Natural killer cell treated with Interleukin-12 subunit alpha and Interleukin-12 subunit beta and Interleukin-15 and Interleukin-18, amount 100 ng/mL, for 72 hours (primary cell): ENCODE data around the gene KATNIP. TPM values are rescaled to one million over a fixed set of nuclear protein-coding genes. Genes with fewer than 3 reads are reported as not detected.

ENCODE experiments used
- ATAC-seq, 2 donors: fragments of 150-1000 bp; cut with Tn5 transposase in 1 of 2; sonication (Bioruptor Pico), chemical (Tn5 transposase) in 1 of 2; 2 replicates each; pipeline ENCODE4 v1.10.0; 2021
- DNase-seq: peaks from one replicate; pipeline ENCODE4 v3.0.0; 2022; ENCODE audit warnings: low spot score
- H3K27ac Mint-ChIP-seq, 2 donors: 1 replicate in 1 of 2; 2 replicates in 1 of 2; pipeline ENCODE4 v1.8.0; 2022; ENCODE audit warnings: mixed read lengths in 2 of 2, mild to moderate bottlenecking in 1 of 2, moderate library complexity in 1 of 2
- H3K27me3 Mint-ChIP-seq, 2 donors: 1 replicate in 1 of 2; 2 replicates in 1 of 2; pipeline ENCODE4 v1.8.0; 2022; ENCODE audit warnings: mixed read lengths in 2 of 2
- H3K36me3 Mint-ChIP-seq: one replicate; pipeline ENCODE4 v1.8.0; 2022; ENCODE audit warnings: mixed read lengths
- H3K4me1 Mint-ChIP-seq, 2 donors: 1 replicate in 1 of 2; 2 replicates in 1 of 2; pipeline ENCODE4 v1.8.0; 2022; ENCODE audit warnings: low read depth in 2 of 2, mixed read lengths in 2 of 2, mild to moderate bottlenecking in 1 of 2
- H3K4me3 Mint-ChIP-seq: one replicate; pipeline ENCODE4 v1.8.0; 2022; ENCODE audit warnings: mixed read lengths
- H3K9me3 Mint-ChIP-seq: 2 replicates; pipeline ENCODE4 v1.8.0; 2022; ENCODE audit warnings: mixed read lengths
- total RNA-seq, 2 donors: library from RNA; stranded (reverse); gene quantifications; one replicate each; pipeline ENCODE4 v1.2.3, GENCODE V29; 2022

The KATNIP gene
- total RNA-seq: 10 to 100 TPM; 30.0 to 38.2 TPM

DNA sequence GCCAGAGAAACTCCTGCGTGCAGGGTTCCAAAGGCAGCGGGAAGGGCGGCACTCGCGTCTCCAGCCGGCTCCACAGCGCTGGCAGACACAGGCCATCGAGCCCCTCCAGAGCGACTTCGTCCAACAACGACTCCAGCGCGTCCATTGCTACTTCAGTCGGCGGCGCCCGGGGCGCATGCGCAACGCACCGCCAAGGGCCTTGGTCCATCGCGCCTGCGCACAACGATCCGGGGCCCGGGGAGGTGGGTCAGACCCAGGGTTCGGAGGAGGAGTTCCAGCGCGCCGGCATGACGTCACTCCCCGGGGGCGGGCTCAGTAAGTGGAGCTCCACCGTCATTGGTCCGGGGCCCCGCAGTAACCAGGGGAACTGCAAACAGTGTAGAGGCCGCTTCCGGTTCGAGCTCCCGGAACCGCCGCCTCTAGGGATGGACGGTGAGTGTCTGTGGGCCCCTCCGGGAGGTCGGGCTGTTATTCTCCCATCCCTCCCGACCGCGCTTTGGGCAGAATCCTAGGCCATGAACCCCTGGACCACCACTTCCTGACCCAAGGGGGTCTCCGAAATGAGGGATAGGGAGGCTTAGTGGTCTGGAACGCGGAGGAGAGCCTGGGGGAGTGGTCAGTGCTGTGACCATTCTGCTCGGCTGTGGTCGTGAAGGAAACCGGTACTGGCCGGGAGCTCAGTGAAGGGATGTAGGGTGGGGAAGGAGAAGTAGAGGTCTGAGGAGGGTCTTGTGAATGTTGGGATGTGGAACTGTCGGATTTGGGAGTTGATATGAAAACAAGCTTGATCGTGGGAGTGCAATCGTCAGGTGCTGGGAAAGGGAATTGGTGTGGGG lies at the start of gene KATNIP, which contains the start of gene GTF3C1:
TSS of gene KATNIP (plus strand) at position 399 of the 836 bp plus-strand sequence. CDS start at position 426, 27 bp downstream.
TSS of gene GTF3C1 (minus strand) at position 168 of the 836 bp plus-strand sequence. CDS start at position 145, 23 bp downstream.
- Mint-ChIP-seq H3K4me1 (peaks cover 36 to 42% of the 10 kb centered on the region in 2 donors), H3K36me3 (no peaks in the 10 kb centered on the region), H3K9me3 (no peaks in the 10 kb centered on the region), H3K27ac (peak within 1 kb of the TSS; percentile 90 to 100), H3K4me3 (peak within 1 kb of the TSS; percentile 96), H3K27me3 (no peaks in the 10 kb centered on the region)
- DNase-seq (peak; percentile 100), ATAC-seq (peak; percentile 100)

DNA sequence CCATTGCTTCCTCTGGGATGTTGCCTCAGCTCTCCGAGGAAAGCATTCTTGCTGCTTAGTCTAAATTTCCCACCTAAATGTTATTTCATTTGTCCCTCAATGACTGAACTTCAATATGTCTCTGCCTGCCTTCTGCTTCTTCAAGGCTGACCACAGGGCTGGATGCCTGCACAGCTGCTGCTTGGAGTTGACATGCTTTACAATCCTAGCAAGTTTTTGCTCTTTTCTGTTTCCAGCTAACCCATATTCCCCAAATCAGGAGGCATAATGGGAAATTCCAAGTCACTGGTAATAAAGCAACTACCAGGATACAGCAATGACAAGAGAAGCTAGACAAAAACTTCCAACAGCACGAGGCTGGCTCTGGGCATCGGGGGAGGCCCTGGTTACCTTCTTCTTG lies 49.1 kb upstream of the KATNIP start:
- DNase-seq (no peak), ATAC-seq (no peak)
- Mint-ChIP-seq H3K4me3 (no peak overlapping the region), H3K9me3 (no peaks in the 10 kb centered on the region), H3K27me3 (no peaks in the 10 kb centered on the region), H3K4me1 (no peaks in the 10 kb centered on the region), H3K36me3 (peaks cover 25% of the 10 kb centered on the region), H3K27ac (no peak overlapping the region)

DNA sequence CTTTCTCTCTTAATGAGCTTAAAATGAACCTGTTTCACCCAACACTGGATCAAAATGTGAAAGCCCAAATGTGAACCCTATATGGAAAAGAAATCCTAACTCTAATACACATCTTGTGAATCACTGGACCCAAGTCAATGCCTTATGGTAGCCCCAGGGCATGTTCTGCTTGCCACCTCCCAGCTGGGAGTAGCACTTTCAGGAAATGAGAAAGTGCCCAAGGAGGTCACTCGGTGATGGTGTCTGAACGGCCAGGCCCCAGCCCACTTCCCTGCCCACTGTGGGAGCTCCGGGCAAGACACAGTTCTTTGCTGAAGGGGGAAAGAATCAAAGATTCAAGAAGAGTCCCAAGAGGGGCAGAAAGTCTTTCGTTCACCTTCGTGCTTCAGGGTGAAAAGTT lies 46.3 kb upstream of the KATNIP start:
- peak overlapping the region in 1 of 2 donors; percentile 11 for H3K27ac Mint-ChIP-seq

DNA sequence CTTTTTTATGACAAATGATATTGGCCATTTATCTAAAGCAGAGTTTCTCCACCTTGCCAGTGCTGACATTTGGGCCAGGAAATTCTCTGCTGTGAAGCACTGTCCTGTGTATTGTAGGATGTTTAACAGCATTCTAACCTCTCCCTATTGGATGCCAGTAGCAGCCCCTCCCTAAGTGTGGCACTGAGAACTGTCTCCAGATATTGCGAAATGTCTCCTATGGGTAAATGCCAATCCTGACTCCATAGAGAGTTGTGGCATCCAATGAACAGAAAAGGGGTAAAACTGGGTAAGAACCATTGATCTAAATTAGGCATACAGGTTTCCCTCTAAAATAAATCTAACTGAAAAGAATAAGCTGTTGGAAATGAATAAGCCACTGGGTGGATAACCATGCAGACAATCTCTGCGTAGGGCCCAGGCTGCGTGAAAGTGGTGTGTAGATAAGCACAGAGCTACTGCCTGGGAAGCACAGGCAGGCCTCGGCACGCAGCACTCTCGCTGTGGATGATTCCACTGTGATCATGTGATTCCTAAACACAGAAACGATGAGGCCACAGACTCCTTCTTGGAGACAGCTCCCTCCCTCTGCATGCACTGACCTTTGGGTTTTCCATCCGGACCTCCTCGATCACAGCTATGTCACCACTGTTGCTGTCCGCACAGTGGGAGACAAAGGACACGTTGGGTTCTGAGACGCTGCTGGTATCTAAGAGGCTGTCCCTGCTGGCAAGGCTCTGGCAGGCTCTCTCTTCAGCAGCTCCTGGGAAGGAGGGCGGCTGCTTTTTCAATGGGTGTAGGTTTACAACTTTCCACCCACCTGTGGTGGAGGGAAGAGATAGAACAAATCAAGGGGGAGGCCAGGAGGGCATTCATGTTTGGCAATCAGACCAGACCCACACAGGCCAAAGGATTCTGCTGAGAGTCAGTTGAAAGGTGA lies 44.4 kb upstream of the KATNIP start:
- DNase-seq (no peak), ATAC-seq (no peak)
- Mint-ChIP-seq H3K36me3 (peaks cover 29% of the 10 kb centered on the region), H3K4me3 (no peak overlapping the region), H3K27ac (no peak overlapping the region), H3K4me1 (no peaks in the 10 kb centered on the region), H3K9me3 (no peaks in the 10 kb centered on the region), H3K27me3 (no peaks in the 10 kb centered on the region)

More for the DNA sequence above, 46.3 kb upstream of the KATNIP start:
- no peaks in the 10 kb centered on the region for H3K4me1 Mint-ChIP-seq
- H3K9me3 Mint-ChIP-seq: no peaks in the 10 kb centered on the region
- no peak overlapping the region for H3K4me3 Mint-ChIP-seq
- DNase-seq (no peak), ATAC-seq (no peak)
- H3K36me3 Mint-ChIP-seq: peaks cover 28% of the 10 kb centered on the region
- no peaks in the 10 kb centered on the region for H3K27me3 Mint-ChIP-seq

DNA sequence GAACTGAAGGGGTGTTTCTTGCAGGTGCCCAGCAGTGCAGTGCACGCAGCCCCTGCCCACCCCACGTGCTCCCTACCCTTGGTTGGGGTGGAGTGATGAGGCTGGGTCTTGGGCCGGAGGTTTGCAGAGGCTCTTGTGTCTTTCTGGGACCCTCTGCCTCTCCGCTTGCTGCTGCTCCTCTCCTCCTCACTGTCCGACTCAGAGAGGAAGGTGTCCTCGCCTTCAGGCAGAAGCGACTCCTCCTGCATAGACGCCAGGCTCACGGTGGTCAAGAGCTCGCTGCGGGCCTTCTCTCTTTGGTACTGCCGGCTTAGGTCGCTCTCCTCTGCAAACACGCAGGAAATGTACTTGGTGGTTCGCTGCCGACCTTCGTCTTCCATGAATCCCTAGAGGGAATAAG lies 43.2 kb upstream of the KATNIP start:
- no peak for ATAC-seq
- no peak overlapping the region for H3K4me3 Mint-ChIP-seq
- H3K9me3 Mint-ChIP-seq: no peaks in the 10 kb centered on the region
- H3K4me1 Mint-ChIP-seq: no peaks in the 10 kb centered on the region
- H3K27me3 Mint-ChIP-seq: no peaks in the 10 kb centered on the region
- H3K36me3 Mint-ChIP-seq: peaks cover 29% of the 10 kb centered on the region
- DNase-seq: no peak
- H3K27ac Mint-ChIP-seq: no peak overlapping the region

DNA sequence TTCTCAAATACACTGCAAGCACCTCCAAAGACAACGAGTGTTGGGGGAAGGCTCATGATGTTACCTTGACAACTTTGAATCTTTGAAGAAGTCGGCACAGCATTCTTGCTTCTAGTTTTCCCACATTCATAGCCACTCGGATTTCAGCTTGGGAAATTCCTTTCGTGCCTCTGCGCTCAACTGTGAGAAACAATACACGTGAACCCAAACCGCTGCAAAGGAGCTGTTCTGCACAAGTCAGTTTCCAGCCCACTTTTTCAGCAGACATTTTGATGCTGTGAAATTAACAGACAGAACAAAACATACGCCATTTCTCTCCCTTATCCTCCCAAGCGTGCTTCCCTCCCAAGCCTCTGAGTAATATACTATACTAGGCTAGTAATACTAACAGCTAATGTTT lies 41.5 kb upstream of the KATNIP start:
- ATAC-seq: no peak
- no peak for DNase-seq
- peaks cover 0 to 2% of the 10 kb centered on the region in 2 donors for H3K4me1 Mint-ChIP-seq
- no peaks in the 10 kb centered on the region for H3K27me3 Mint-ChIP-seq
- no peak overlapping the region for H3K27ac Mint-ChIP-seq
- H3K4me3 Mint-ChIP-seq: no peak overlapping the region
- peaks cover 29% of the 10 kb centered on the region for H3K36me3 Mint-ChIP-seq
- no peaks in the 10 kb centered on the region for H3K9me3 Mint-ChIP-seq

DNA sequence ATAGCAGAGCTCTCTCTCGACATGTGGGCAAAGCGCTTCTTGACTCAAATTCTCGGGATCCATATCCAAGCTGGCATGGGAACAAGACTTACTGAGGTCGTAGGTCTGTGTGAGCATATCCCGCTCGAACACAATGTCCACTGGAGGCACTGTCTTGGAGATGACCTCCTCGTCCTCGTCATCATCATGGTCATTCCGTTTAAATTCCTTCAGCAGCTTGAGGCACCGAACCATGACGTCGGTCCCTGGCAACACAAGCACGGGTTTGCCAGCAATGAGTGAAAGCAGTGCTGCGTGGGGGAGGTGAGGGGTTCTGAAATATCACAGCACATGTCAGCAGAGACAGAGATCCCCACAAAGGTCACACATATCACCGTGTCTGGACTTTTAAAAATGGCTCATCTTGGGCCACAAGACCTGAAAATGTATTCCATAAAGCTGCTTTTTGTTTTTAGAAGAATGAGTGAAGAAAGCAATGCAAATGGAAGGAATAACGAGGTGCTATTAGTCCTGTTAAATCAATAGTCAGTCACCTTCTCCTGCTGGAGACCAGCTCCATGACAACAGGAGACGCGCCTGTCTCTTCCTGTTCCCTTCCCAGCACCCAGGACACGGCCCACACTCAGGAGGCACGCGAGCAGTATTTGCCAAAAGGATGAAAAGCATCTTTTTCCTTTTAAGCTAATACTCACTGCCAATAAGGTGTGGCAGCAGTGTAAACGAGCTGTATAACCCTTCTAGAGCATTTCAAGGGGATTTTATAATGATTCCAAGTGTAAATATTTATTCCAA lies 38.1 kb upstream of the KATNIP start:
- Mint-ChIP-seq H3K36me3 (peaks cover 12% of the 10 kb centered on the region), H3K4me3 (no peak overlapping the region), H3K4me1 (peaks cover 0 to 10% of the 10 kb centered on the region in 2 donors), H3K27me3 (no peaks in the 10 kb centered on the region), H3K27ac (no peak overlapping the region), H3K9me3 (no peaks in the 10 kb centered on the region)
- ATAC-seq (no peak), DNase-seq (no peak)

DNA sequence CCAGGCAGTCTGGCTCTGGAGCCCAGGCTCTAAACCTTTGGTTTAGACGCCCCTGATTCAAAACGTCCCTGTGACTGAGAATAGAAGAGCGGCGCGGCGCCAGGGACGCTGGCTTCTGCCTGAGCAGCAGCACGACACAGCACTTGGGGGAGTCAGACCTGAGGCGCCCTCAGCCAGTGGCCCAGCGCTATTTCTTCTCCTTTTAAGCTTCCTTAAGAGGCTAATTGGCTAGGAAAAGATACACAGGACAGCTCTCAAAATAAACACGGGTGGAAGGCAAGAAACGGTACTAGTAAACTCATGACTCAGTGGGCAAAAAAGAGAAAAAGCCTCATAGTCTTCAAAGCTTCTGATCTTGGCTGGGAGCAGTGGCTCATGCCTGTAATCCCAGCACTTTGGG lies 35.1 kb upstream of the KATNIP start:
- no peak overlapping the region for H3K4me3 Mint-ChIP-seq
- peaks cover 0 to 13% of the 10 kb centered on the region in 2 donors for H3K4me1 Mint-ChIP-seq
- H3K27me3 Mint-ChIP-seq: no peaks in the 10 kb centered on the region
- no peaks in the 10 kb centered on the region for H3K9me3 Mint-ChIP-seq
- ATAC-seq: no peak
- peaks cover 6% of the 10 kb centered on the region for H3K36me3 Mint-ChIP-seq
- peak overlapping the region; percentile 52 to 56 for H3K27ac Mint-ChIP-seq
- DNase-seq: no peak

DNA sequence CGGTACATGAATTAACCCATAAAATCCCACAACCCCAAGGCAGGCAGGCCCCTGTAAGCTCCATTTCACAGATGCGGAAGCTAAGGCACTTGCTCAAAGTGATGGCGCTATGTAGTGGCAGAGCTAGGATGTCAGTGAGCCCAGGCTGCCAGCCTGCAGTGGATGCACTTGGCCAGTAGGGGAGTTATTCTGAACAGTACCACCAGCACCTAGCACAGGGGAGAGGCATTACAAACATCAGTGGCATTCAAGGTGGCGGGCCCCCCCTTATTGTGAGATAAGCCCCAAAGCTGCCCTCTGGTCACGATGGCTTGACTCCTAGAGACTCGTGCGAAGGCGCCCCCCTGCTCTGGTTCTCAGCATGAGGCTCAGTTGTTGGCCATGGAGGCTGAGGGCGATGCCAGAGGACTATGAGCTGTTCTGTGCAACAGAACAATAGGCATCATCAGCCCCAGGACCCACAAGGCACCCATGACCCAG lies 34.0 kb upstream of the KATNIP start:
- H3K36me3 Mint-ChIP-seq: peaks cover 6% of the 10 kb centered on the region
- H3K9me3 Mint-ChIP-seq: no peaks in the 10 kb centered on the region
- DNase-seq: no peak
- H3K4me3 Mint-ChIP-seq: no peak overlapping the region
- peak overlapping the region in 1 of 2 donors; percentile 15 for H3K27ac Mint-ChIP-seq
- H3K27me3 Mint-ChIP-seq: no peaks in the 10 kb centered on the region
- peaks cover 0 to 13% of the 10 kb centered on the region in 2 donors for H3K4me1 Mint-ChIP-seq
- peak; percentile 61 to 73 for ATAC-seq

DNA sequence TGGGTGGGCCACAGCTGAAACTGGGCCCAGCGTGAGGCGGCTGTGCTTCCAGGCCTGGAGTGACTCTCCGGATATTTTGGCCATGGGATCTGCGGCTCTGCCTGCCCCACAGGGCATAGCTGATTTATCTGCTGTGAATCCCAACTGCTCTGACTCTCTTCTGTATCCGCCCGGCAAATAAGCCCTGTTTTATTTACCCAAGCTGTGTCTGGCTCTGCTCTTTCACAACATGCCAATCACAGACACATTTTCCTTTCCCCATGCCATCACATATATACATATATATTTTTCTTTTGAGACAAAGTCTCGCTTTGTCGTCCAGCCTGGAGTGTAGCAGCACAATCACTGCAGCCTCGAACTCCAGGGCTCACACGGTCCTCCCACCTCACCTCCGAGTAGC lies 33.6 kb upstream of the KATNIP start:
- H3K4me3 Mint-ChIP-seq: no peak overlapping the region
- H3K27me3 Mint-ChIP-seq: no peaks in the 10 kb centered on the region
- DNase-seq: no peak
- H3K27ac Mint-ChIP-seq: peak overlapping the region in 1 of 2 donors; percentile 15
- ATAC-seq: no peak
- H3K4me1 Mint-ChIP-seq: peaks cover 2 to 17% of the 10 kb centered on the region in 2 donors
- peaks cover 6% of the 10 kb centered on the region for H3K36me3 Mint-ChIP-seq
- no peaks in the 10 kb centered on the region for H3K9me3 Mint-ChIP-seq

DNA sequence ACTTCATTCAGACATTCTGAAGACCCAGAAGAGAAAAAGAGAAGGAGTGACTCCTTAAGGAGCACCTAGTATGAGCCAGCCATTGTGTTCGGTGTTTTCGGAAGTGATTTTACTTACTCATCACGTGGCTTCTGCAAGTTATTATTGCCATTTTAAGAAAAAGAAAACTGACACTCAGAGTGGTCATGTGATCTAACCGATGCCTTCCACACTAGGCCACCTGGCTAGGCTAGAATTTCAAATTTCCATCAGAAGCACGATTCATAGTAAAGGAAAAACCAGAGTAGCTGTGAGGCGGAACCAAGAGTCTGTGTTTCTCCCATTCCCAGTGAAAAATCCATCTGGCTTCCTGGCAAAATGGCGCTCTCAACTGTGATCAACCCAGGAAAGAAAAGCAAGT lies 32.3 kb upstream of the KATNIP start:
- Mint-ChIP-seq H3K27ac (no peak overlapping the region), H3K4me3 (no peak overlapping the region), H3K27me3 (no peaks in the 10 kb centered on the region), H3K36me3 (peaks cover 6% of the 10 kb centered on the region), H3K9me3 (no peaks in the 10 kb centered on the region), H3K4me1 (peaks cover 13 to 25% of the 10 kb centered on the region in 2 donors)
- DNase-seq: no peak
- no peak for ATAC-seq

DNA sequence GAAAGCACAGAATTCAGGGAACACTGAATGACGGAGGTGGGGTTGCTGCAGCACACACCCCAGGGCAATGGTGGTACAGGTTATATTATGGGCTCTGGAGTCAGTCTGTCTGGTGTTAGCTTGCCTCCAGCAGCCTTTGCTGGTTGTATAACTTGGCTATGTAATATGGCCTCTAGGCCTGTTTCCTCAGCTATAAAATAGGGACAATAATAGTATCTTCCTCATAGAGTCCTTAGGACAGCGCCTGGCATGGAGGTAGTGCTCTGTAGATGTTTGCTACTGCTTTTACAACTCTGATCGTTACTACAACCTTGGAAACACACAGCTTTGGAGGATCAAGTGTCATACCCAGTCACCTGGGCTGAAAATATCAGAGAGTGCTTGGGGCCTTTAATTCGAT lies 31.7 kb upstream of the KATNIP start:
- H3K9me3 Mint-ChIP-seq: no peaks in the 10 kb centered on the region
- DNase-seq (no peak), ATAC-seq (no peak)
- no peaks in the 10 kb centered on the region for H3K27me3 Mint-ChIP-seq
- H3K36me3 Mint-ChIP-seq: peaks cover 11% of the 10 kb centered on the region
- peaks cover 13 to 25% of the 10 kb centered on the region in 2 donors for H3K4me1 Mint-ChIP-seq
- no peak overlapping the region for H3K27ac Mint-ChIP-seq
- no peak overlapping the region for H3K4me3 Mint-ChIP-seq
